HG03469 (cell line): Measurements from ENCODE around the gene THSD7A.

Source experiments
- ATAC-seq: cut with Tn5 transposase; IDR thresholded peaks from one replicate; pipeline ENCODE4 v1.9.1; 2021; ENCODE audit warnings: mild to moderate bottlenecking, moderate library complexity, moderate number of reproducible peaks; ENCODE audit not compliant: unreplicated experiment

THSD7A gene

DNA sequence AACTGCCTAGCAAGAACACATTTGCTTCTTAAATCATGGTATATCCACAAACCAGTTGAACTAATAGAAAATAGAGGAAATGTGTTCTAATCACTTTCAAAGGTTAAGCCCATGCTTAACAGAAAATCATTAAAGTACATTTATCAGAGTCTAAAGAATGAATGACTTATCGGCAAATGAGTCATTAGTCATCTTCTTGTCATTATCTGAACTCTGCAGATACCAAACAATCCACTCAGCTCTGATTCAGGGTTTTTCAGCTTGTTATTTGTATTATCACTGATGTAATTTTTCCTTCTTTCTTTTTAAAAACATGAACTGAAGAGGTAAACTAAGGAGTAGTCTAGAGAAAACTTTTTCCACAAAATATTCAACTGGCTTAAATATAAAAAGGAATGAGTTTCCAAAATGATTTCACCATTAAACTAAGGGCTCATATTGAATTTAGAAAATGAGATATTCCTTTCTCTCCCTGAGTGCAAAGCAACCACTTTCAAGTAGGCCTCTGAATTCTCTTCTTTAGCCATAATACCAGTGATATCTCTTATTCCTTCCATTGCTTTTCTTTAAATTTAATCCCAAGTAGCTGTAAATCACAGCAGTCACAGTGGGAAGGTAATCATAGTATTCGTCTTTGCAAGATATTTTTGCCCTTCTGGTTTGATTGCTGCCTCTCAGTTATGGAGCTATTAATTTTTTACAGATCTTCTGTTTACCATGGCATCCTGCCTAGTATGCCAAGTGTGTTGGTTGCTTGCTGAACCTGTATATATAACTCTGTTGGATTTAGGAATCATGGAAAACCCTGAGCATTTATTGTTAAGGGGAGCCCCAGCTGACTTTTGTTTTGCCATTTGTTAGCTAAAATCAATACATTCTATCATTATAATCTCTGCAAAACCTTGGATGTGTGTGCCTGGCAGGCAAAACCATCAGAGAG lies 125.1 kb downstream of the THSD7A start:
- no peak for ATAC-seq

DNA sequence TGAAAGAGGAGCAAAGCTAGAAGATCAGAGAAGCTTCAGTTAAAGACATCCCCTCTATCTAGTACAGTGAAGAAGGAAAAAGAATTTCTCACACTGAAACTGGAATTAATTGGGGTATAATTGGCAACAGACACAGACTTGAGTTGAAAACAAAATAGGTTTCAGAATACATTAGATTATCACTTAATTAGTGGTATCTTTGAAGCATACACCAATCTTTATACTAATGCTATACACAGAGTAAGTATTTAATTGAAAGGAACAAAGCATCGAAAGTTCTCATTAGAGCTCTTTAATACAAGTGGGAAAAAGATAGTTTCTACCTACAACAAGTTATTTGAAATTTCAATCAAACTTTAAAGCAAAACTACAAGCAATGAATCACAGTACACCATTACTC lies 128.2 kb downstream of the THSD7A start:
- no peak for ATAC-seq

DNA sequence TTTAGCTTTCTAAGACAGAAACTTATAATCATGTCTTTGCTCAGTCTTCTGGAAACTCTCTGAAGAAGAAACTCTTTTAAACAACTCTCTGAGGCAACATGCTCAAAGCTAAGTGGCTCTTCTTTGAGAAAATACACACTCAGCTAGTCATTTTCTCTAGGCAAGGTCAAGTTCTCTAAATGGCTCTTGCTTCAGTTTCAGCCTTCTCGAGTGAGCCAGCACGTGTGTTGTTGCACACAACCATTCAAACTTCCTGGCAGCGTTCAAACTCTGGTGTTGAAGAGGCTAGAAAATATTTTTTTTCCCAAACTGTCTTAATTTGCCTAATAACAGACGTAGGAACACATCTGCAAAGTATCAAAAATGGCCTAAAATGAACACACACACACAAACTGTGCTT lies 129.1 kb downstream of the THSD7A start:
- no peak for ATAC-seq

DNA sequence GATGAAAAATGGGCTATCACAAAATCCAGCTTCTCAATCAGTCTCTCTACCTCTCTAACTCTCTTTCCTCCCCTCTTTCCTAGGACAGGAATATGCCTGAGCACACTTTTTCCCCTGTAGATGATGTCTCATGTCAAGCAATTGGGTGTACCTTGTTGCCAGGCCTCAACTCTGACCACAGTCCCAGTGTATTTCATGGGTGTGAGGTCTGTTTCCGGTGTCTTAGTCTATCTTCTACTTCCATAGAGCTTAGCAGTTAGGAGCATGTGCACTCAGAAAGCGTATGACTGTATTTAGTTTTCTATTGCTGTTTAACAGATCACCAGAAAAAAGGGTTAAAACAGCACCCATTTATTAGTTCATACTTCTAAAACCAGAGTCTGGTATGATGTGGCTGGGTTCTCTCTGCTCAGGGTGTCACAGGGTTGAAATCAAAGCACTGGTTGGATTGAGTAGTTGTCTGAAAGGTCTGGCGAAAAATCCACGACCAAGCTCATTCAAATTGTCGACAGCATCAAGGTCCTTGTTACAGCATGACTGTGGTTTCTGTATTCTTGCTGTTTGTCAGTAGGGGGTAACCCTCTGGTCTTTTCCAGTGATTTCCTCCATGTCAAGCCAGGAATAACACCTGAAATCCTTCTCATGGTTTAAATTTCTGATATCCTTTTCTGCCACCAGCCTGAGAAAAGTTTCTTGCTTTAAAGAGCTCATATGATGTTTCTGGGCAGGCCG lies 130.0 kb downstream of the THSD7A start:
- no peak for ATAC-seq

DNA sequence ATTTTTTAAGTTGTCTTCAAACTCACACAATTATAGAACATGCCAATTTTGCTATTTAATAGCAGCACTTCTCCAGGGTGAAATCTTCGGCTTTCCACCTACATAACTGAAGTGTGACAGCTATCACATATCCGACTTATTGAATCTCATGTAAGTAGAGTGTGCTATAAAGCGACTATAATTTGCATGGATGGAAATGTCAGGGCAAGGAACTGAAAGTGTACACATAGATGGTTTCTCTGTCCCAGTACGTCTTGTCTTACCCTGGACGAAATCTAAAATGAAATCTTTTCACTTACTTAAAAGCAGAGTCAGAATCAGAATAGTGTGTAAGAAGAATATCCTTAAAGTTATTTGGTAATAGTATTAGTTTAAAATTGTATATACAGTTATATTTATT lies 132.3 kb downstream of the THSD7A start:
- ATAC-seq = no peak

DNA sequence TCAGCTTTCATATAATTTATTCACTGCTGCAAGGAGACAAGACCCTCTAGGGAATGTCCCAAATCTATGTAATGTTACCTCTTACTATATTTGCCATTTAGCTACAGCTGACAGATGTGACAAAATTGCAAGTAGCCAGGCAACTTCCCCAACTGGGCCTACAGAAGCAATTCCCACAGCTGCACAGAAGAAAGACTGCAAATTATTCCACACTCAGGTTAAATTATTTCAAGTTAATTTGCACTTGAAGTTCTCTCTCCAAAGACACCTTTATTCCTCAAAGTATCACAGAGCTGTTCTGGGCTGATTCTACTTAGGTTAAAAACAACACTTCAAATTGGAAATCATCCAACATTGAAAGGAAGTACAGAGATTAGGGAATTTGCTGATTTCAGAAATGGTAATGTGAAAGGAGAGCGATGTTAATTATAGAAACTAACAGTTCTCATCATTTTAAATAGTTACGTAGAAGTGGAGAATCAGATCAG lies 133.6 kb downstream of the THSD7A start:
- no peak for ATAC-seq

- no peak for ATAC-seq
Observed at GRCh38 chr7:11690395-11690794, 141.6 kb downstream of the THSD7A start.

DNA sequence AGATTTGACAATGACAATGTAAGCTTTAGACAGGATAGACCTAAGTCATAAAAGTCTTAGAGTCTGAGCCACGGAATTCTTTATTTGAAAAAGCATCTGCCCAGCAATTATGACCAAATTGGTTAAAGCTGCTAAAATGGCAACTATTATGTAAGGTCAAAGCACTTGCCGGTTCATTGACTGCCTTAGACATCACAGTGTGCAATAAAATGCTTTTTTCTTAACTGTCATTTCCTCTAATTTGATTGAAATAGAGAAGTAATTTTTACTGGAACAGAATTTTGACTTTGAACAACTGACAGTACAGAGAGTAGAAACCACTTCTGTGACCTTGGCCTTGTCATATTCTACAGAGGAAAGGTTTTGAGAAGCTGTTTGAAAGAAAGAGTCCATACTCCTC lies 142.9 kb downstream of the THSD7A start:
- no peak for ATAC-seq

GRCh38 chr7:11681461-11681860 lies 150.5 kb downstream of the THSD7A start:
- ATAC-seq = no peak

- ATAC-seq = no peak
Observed at GRCh38 chr7:11675163-11675562, 156.8 kb downstream of the THSD7A start.

GRCh38 chr7:11668727-11669126 lies 163.3 kb downstream of the THSD7A start:
- ATAC-seq = no peak

DNA sequence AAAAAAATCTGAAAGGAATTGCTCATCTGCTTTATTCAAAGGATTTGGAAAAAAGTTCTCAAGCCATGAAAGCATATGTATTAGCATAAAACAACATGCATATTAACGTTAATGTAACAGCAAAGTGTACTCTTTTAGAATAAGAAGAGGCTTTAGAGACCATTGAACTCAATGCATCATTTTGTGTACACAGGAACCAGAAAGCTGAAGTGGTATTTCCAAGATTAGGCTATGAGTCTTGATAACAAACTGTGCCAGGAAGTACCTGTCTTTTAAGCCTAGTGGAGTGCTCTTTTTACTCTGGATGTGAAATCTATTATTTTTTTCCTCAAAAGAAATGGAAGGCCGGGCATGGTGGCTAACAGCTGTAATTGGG lies 164.2 kb downstream of the THSD7A start:
- ATAC-seq = no peak

DNA sequence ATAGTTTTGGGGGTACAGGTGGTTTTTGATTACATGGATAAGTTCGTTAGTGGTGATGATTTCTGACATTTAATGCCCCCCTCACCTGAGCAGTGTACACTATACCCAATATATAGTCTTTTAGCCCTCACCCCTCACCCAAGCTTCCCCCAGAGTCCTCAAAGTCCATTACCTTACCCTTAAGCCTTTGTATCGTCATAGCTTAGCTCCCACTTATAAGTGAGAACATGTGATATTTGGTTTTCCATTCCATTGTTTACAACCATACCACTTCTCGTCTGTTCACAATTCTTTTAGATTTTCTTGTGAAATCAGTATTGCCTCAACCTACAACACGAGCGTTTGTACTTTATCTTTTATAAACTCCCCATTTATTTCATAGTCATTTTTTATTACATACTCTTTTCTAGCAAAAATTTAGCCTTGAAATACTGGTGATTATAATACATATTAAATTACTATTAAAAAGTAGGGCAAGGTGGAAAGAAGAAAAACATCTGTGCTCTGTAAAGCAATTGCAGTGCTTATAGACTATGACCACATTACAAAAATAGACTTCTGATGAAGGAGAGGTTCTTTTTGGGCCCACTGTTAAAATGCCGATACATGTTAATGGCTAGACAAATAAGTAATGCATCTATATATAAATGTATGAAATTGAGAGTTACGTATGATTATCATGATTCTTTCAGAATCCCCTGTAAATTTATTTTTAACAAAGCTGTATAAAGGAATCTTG lies 164.8 kb downstream of the THSD7A start:
- no peak for ATAC-seq

DNA sequence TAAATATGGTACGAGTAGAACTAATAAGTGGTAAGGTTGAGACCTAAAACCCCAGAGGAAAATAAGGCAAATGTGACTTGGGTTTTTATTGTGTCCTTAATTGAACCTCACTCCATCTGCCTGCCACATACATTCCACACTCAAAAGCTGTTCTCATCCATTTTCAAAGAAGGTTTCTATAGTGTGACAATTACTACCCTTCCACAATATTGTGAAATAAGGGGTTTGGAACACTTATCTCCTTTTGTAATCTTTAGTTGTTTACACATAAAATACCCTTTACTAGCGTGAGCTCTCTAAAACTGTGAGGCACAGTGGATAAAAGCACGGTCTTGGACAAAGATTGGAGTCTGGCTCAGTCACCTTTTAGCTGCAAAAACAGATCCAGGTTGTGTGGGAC lies 166.6 kb downstream of the THSD7A start:
- ATAC-seq = no peak

- no peak for ATAC-seq
Observed at GRCh38 chr7:11655642-11656041, 176.4 kb downstream of the THSD7A start.

- no peak for ATAC-seq
Observed at GRCh38 chr7:11655163-11655562, 176.8 kb downstream of the THSD7A start.

GRCh38 chr7:11650500-11650899 lies 181.5 kb downstream of the THSD7A start:
- no peak for ATAC-seq

DNA sequence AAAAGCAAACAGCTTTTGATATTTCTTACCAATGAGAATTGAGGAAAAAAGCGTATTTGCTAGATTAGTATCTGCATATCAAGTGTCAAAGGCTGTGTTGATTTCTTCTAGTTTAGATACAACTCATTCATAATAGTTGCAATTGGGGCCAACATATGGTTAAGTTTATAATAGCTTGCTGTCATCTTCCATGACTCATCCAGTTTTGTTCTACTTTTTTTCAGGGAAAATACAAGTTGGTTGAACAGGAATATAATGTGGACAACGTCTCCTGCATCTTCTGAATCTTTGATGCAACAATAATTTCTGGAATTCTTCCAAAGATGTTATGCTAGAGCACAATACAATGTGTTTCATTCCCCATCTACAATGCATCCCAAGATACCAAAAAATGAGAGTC lies 182.0 kb downstream of the THSD7A start:
- ATAC-seq = no peak

- ATAC-seq = no peak
Observed at GRCh38 chr7:11648980-11649379, 183.0 kb downstream of the THSD7A start.

DNA sequence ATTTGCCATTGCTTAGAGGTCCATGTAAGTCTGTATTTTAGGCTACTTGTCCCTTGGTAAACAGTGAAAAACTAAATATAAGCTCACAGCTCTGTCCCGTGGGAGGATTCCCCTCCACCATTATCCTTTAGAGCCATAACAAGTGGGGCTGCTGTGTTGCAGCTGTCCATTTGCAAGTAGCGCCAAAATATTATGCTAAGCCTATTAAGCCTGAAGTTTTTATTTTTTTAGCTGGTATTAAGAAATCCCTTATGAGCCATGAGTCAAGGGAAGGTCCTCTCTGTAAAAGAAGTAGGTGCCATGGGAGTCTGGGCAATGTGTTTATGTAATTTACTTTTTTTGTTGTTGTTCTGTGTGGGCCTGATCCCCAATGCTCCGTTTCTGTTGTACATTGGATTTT lies 183.9 kb downstream of the THSD7A start:
- ATAC-seq = no peak

GRCh38 chr7:11642841-11643240 lies 189.2 kb downstream of the THSD7A start:
- ATAC-seq = no peak
